ENCODE measurements around the gene UMAD1. TPM values are rescaled to one million over a fixed set of nuclear protein-coding genes. Genes with fewer than 3 reads are reported as not detected.

UMAD1 gene
- total RNA-seq, 1 donor = 17.0 TPM

GRCh38 chr7:7917593-7917992, 277.0 kb downstream of the UMAD1 start:
- no peak overlapping the region for H3K27ac ChIP-seq (ENCODE audit: low read depth, low read length)
- no peaks in the 10 kb centered on the region for H3K27me3 ChIP-seq (ENCODE audit: insufficient read depth, low read length)
- H2AFZ ChIP-seq (ENCODE audit: low read length) = no peak overlapping the region
- no peaks in the 10 kb centered on the region for H4K20me1 ChIP-seq (ENCODE audit: insufficient read depth, low read length)
- no peak for TF ChIP-seq CTCF (IDR thresholded peaks at IDR 0.05; ENCODE audit: extremely low read depth, low read depth, low read length)
- no peak for DNase-seq (ENCODE audit: insufficient read length, low spot score, missing footprints)
- no peaks in the 10 kb centered on the region for H3K36me3 ChIP-seq (ENCODE audit: insufficient read depth, low read length)
- H3K4me3 ChIP-seq (ENCODE audit: insufficient read depth, low read length) = no peak overlapping the region
- no peaks in the 10 kb centered on the region for H3K9me3 ChIP-seq (ENCODE audit: low read depth, low read length)
- H3K79me2 ChIP-seq (ENCODE audit: insufficient read depth, low read length) = no peaks in the 10 kb centered on the region
- H3K4me2 ChIP-seq (ENCODE audit: insufficient read depth, low read length) = no peak overlapping the region
- no peaks in the 10 kb centered on the region for H3K4me1 ChIP-seq (ENCODE audit: insufficient read depth, low read length)

- no peaks in the 10 kb centered on the region for H3K4me1 ChIP-seq (ENCODE audit: insufficient read depth, low read length)
- TF ChIP-seq CTCF (IDR thresholded peaks at IDR 0.05; ENCODE audit: extremely low read depth, low read depth, low read length) = no peak
- no peak overlapping the region for H2AFZ ChIP-seq (ENCODE audit: low read length)
- H3K36me3 ChIP-seq (ENCODE audit: insufficient read depth, low read length) = no peaks in the 10 kb centered on the region
- no peaks in the 10 kb centered on the region for H3K27me3 ChIP-seq (ENCODE audit: insufficient read depth, low read length)
- H3K4me2 ChIP-seq (ENCODE audit: insufficient read depth, low read length) = no peak overlapping the region
- no peaks in the 10 kb centered on the region for H3K9me3 ChIP-seq (ENCODE audit: low read depth, low read length)
- no peak overlapping the region for H3K27ac ChIP-seq (ENCODE audit: low read depth, low read length)
- no peaks in the 10 kb centered on the region for H3K79me2 ChIP-seq (ENCODE audit: insufficient read depth, low read length)
- H3K4me3 ChIP-seq (ENCODE audit: insufficient read depth, low read length) = no peak overlapping the region
- H4K20me1 ChIP-seq (ENCODE audit: insufficient read depth, low read length) = no peaks in the 10 kb centered on the region
- no peak for DNase-seq (ENCODE audit: insufficient read length, low spot score, missing footprints)
Measured at GRCh38 chr7:7918736-7919448, 278.3 kb downstream of the UMAD1 start.

GRCh38 chr7:7919449-7919945, 278.9 kb downstream of the UMAD1 start:
- H2AFZ ChIP-seq (ENCODE audit: low read length) = no peak overlapping the region
- no peak for TF ChIP-seq CTCF (IDR thresholded peaks at IDR 0.05; ENCODE audit: extremely low read depth, low read depth, low read length)
- no peaks in the 10 kb centered on the region for H3K4me1 ChIP-seq (ENCODE audit: insufficient read depth, low read length)
- no peaks in the 10 kb centered on the region for H3K27me3 ChIP-seq (ENCODE audit: insufficient read depth, low read length)
- no peak overlapping the region for H3K4me3 ChIP-seq (ENCODE audit: insufficient read depth, low read length)
- no peaks in the 10 kb centered on the region for H3K9me3 ChIP-seq (ENCODE audit: low read depth, low read length)
- H3K4me2 ChIP-seq (ENCODE audit: insufficient read depth, low read length) = no peak overlapping the region
- DNase-seq (ENCODE audit: insufficient read length, low spot score, missing footprints) = no peak
- no peak overlapping the region for H3K27ac ChIP-seq (ENCODE audit: low read depth, low read length)
- no peaks in the 10 kb centered on the region for H3K36me3 ChIP-seq (ENCODE audit: insufficient read depth, low read length)
- no peaks in the 10 kb centered on the region for H4K20me1 ChIP-seq (ENCODE audit: insufficient read depth, low read length)
- H3K79me2 ChIP-seq (ENCODE audit: insufficient read depth, low read length) = no peaks in the 10 kb centered on the region

- no peak overlapping the region for H2AFZ ChIP-seq (ENCODE audit: low read length)
- no peaks in the 10 kb centered on the region for H3K27me3 ChIP-seq (ENCODE audit: insufficient read depth, low read length)
- no peaks in the 10 kb centered on the region for H3K9me3 ChIP-seq (ENCODE audit: low read depth, low read length)
- no peaks in the 10 kb centered on the region for H4K20me1 ChIP-seq (ENCODE audit: insufficient read depth, low read length)
- H3K79me2 ChIP-seq (ENCODE audit: insufficient read depth, low read length) = no peaks in the 10 kb centered on the region
- no peaks in the 10 kb centered on the region for H3K36me3 ChIP-seq (ENCODE audit: insufficient read depth, low read length)
- H3K4me2 ChIP-seq (ENCODE audit: insufficient read depth, low read length) = no peak overlapping the region
- H3K4me3 ChIP-seq (ENCODE audit: insufficient read depth, low read length) = no peak overlapping the region
- no peak for TF ChIP-seq CTCF (IDR thresholded peaks at IDR 0.05; ENCODE audit: extremely low read depth, low read depth, low read length)
- no peak for DNase-seq (ENCODE audit: insufficient read length, low spot score, missing footprints)
- H3K4me1 ChIP-seq (ENCODE audit: insufficient read depth, low read length) = no peaks in the 10 kb centered on the region
- H3K27ac ChIP-seq (ENCODE audit: low read depth, low read length) = no peak overlapping the region
Measured at GRCh38 chr7:7920056-7920455, 279.5 kb downstream of the UMAD1 start.
